ENCODE results near the gene KRTAP5-7.
"Not testable (repeated sequence)": the region's sequence is repeated elsewhere in the genome, so short reads cannot be mapped to it uniquely, and the experiment has no call there.

KRTAP5-7 gene

GRCh38 chr11:71566081-71566620, 39.1 kb downstream of the KRTAP5-7 start:
- no peaks in the 10 kb centered on the region for H3K4me1 ChIP-seq (ENCODE audit: insufficient read depth, low read length, poor library complexity, severe bottlenecking)
- no peaks in the 10 kb centered on the region for H3K27me3 ChIP-seq (ENCODE audit: insufficient read depth, low read length, poor library complexity, severe bottlenecking)
- no peaks in the 10 kb centered on the region for H3K79me2 ChIP-seq (ENCODE audit: insufficient read depth, low read length)
- no peak for TF ChIP-seq CTCF (conservative IDR thresholded peaks at IDR 0.05; ENCODE audit: low read length)
- TF ChIP-seq EZH2phosphoT487 (IDR thresholded peaks at IDR 0.05; ENCODE audit: borderline replicate concordance): no peak
- H3F3A ChIP-seq (ENCODE audit: low read depth): no peaks in the 10 kb centered on the region
- no peaks in the 10 kb centered on the region for H3K9me3 ChIP-seq (ENCODE audit: insufficient read depth, low read depth, low read length)
- no peak overlapping the region for H3K9ac ChIP-seq (ENCODE audit: low read depth, low read length, poor library complexity, severe bottlenecking)
- no peak overlapping the region for H3K4me2 ChIP-seq (ENCODE audit: low read depth, low read length, poor library complexity, severe bottlenecking)
- H3K4me3 ChIP-seq (ENCODE audit: low read length, poor library complexity, severe bottlenecking): no peak overlapping the region
- no peak overlapping the region for H2AFZ ChIP-seq (ENCODE audit: low read length)
- H3K9me2 ChIP-seq (replicated peaks; ENCODE audit: low read depth, low read length): no peaks in the 10 kb centered on the region
- H4K20me1 ChIP-seq (ENCODE audit: insufficient read depth, low read length, poor library complexity, severe bottlenecking): no peaks in the 10 kb centered on the region
- H3K36me3 ChIP-seq (ENCODE audit: insufficient read depth, low read length): no peaks in the 10 kb centered on the region

DNA sequence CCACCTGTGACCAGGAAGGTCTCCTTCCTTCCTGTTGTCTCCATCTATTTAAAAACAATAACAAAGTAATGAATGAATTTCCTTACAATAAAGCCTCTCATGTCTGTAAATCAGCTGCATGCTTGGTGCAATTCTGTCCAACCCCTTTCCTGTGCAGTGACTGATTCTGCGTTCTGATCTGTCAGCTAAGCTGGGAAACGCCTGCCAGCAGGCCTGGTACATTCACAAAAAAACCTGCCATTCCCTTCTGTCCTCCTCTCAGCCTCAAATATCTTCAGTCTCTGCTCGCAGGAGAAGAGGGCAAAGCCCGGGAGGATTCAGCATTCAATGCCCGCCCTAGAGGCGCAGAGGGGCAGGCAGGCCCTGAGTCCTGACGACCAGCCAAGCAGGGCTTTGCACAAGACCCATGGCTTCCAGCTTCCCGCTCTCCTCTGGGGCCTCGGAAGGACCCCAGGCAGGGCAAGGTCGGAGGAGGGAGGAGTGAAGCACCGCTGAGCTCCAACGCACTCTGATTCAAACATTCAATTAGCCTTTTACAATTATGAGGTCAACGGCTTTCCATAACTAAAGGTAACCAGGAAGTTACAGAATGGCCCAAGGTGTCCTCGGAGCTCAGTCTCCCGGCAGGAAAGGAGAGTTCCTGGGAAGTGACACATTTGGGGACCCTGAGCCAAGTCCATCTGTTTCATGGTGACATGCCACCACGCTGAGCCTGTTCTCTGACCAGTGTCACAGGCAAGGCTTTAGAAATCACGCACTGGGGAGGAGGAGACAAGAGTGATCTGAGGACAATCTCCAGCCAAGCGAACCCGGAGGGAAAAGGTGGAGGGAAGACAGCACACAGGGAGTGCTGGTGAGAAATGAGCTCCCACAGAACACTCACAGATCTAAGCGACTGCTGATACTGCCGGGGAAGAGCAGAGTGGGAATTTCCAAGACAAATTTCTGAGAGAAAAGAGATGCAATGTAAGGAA, 39.8 kb downstream of the KRTAP5-7 start:
- H3K4me1 ChIP-seq (ENCODE audit: insufficient read depth, low read length, poor library complexity, severe bottlenecking); H3K4me3 ChIP-seq (ENCODE audit: low read length, poor library complexity, severe bottlenecking); H3K9me3 ChIP-seq (ENCODE audit: insufficient read depth, low read depth, low read length); H3K4me2 ChIP-seq (ENCODE audit: low read depth, low read length, poor library complexity, severe bottlenecking); H3F3A ChIP-seq (ENCODE audit: low read depth); H3K79me2 ChIP-seq (ENCODE audit: insufficient read depth, low read length); H3K27me3 ChIP-seq (ENCODE audit: insufficient read depth, low read length, poor library complexity, severe bottlenecking); H3K9me2 ChIP-seq (replicated peaks; ENCODE audit: low read depth, low read length); H2AFZ ChIP-seq (ENCODE audit: low read length); H3K9ac ChIP-seq (ENCODE audit: low read depth, low read length, poor library complexity, severe bottlenecking); H3K36me3 ChIP-seq (ENCODE audit: insufficient read depth, low read length); H4K20me1 ChIP-seq (ENCODE audit: insufficient read depth, low read length, poor library complexity, severe bottlenecking): not testable (repeated sequence)

GRCh38 chr11:71567633-71568032, 40.6 kb downstream of the KRTAP5-7 start:
- not testable (repeated sequence) for H3K79me2 ChIP-seq (ENCODE audit: insufficient read depth, low read length); H3F3A ChIP-seq (ENCODE audit: low read depth); H3K9ac ChIP-seq (ENCODE audit: low read depth, low read length, poor library complexity, severe bottlenecking); H3K9me2 ChIP-seq (replicated peaks; ENCODE audit: low read depth, low read length); H3K4me1 ChIP-seq (ENCODE audit: insufficient read depth, low read length, poor library complexity, severe bottlenecking); H4K20me1 ChIP-seq (ENCODE audit: insufficient read depth, low read length, poor library complexity, severe bottlenecking); H3K9me3 ChIP-seq (ENCODE audit: insufficient read depth, low read depth, low read length); H3K27me3 ChIP-seq (ENCODE audit: insufficient read depth, low read length, poor library complexity, severe bottlenecking); H3K4me3 ChIP-seq (ENCODE audit: low read length, poor library complexity, severe bottlenecking); H2AFZ ChIP-seq (ENCODE audit: low read length); H3K4me2 ChIP-seq (ENCODE audit: low read depth, low read length, poor library complexity, severe bottlenecking); H3K36me3 ChIP-seq (ENCODE audit: insufficient read depth, low read length)

GRCh38 chr11:71568704-71569349, 41.8 kb downstream of the KRTAP5-7 start:
- H4K20me1 ChIP-seq (ENCODE audit: insufficient read depth, low read length, poor library complexity, severe bottlenecking): no peaks in the 10 kb centered on the region
- H3K9me3 ChIP-seq (ENCODE audit: insufficient read depth, low read depth, low read length): no peaks in the 10 kb centered on the region
- H3K4me2 ChIP-seq (ENCODE audit: low read depth, low read length, poor library complexity, severe bottlenecking): no peak overlapping the region
- no peaks in the 10 kb centered on the region for H3K36me3 ChIP-seq (ENCODE audit: insufficient read depth, low read length)
- no peaks in the 10 kb centered on the region for H3K4me1 ChIP-seq (ENCODE audit: insufficient read depth, low read length, poor library complexity, severe bottlenecking)
- no peaks in the 10 kb centered on the region for H3K9me2 ChIP-seq (replicated peaks; ENCODE audit: low read depth, low read length)
- H3K79me2 ChIP-seq (ENCODE audit: insufficient read depth, low read length): no peaks in the 10 kb centered on the region
- no peaks in the 10 kb centered on the region for H3K27me3 ChIP-seq (ENCODE audit: insufficient read depth, low read length, poor library complexity, severe bottlenecking)
- H3K9ac ChIP-seq (ENCODE audit: low read depth, low read length, poor library complexity, severe bottlenecking): no peak overlapping the region
- TF ChIP-seq CTCF (conservative IDR thresholded peaks at IDR 0.05; ENCODE audit: low read length): no peak
- TF ChIP-seq EZH2phosphoT487 (IDR thresholded peaks at IDR 0.05; ENCODE audit: borderline replicate concordance): no peak
- no peak overlapping the region for H3K4me3 ChIP-seq (ENCODE audit: low read length, poor library complexity, severe bottlenecking)
- H3F3A ChIP-seq (ENCODE audit: low read depth): no peaks in the 10 kb centered on the region
- no peak overlapping the region for H2AFZ ChIP-seq (ENCODE audit: low read length)

- H4K20me1 ChIP-seq (ENCODE audit: insufficient read depth, low read length, poor library complexity, severe bottlenecking); H3K9ac ChIP-seq (ENCODE audit: low read depth, low read length, poor library complexity, severe bottlenecking); H3K9me2 ChIP-seq (replicated peaks; ENCODE audit: low read depth, low read length); H3F3A ChIP-seq (ENCODE audit: low read depth); H3K79me2 ChIP-seq (ENCODE audit: insufficient read depth, low read length); H3K27me3 ChIP-seq (ENCODE audit: insufficient read depth, low read length, poor library complexity, severe bottlenecking); H2AFZ ChIP-seq (ENCODE audit: low read length); H3K4me1 ChIP-seq (ENCODE audit: insufficient read depth, low read length, poor library complexity, severe bottlenecking); H3K36me3 ChIP-seq (ENCODE audit: insufficient read depth, low read length); H3K4me2 ChIP-seq (ENCODE audit: low read depth, low read length, poor library complexity, severe bottlenecking); H3K4me3 ChIP-seq (ENCODE audit: low read length, poor library complexity, severe bottlenecking); H3K9me3 ChIP-seq (ENCODE audit: insufficient read depth, low read depth, low read length): not testable (repeated sequence)
Observed at GRCh38 chr11:71571101-71571850, 44.2 kb downstream of the KRTAP5-7 start.
